Measurements from ENCODE around the gene TENM4.

TENM4 gene

DNA sequence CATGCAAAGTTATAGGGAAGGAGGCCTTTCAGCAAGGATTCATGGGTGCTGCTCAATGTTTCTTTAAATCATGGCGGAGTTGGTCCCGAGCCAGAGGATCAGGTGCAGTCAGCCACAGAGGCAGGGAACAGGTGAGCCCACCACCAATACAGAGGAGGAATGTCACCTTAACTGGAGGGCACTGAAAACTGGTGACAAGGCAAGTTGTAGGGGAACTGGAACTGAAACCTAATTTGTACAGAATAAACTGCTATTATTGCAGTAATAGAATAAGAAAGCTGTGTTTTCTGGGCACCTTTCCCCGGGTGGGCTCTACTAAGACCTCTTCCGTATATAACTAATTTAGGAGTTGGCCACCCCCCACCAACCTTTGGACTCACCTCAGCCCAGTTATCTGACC lies 570.2 kb downstream of the TENM4 start:
- DNase-seq (ENCODE audit: extremely low read depth, low read depth), result no peak
- TF ChIP-seq, protein P1, sequence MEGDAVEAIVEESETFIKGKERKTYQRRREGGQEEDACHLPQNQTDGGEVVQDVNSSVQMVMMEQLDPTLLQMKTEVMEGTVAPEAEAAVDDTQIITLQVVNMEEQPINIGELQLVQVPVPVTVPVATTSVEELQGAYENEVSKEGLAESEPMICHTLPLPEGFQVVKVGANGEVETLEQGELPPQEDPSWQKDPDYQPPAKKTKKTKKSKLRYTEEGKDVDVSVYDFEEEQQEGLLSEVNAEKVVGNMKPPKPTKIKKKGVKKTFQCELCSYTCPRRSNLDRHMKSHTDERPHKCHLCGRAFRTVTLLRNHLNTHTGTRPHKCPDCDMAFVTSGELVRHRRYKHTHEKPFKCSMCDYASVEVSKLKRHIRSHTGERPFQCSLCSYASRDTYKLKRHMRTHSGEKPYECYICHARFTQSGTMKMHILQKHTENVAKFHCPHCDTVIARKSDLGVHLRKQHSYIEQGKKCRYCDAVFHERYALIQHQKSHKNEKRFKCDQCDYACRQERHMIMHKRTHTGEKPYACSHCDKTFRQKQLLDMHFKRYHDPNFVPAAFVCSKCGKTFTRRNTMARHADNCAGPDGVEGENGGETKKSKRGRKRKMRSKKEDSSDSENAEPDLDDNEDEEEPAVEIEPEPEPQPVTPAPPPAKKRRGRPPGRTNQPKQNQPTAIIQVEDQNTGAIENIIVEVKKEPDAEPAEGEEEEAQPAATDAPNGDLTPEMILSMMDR (IDR thresholded peaks at IDR 0.05; ENCODE audit: low read depth, low read length), result no peak

DNA sequence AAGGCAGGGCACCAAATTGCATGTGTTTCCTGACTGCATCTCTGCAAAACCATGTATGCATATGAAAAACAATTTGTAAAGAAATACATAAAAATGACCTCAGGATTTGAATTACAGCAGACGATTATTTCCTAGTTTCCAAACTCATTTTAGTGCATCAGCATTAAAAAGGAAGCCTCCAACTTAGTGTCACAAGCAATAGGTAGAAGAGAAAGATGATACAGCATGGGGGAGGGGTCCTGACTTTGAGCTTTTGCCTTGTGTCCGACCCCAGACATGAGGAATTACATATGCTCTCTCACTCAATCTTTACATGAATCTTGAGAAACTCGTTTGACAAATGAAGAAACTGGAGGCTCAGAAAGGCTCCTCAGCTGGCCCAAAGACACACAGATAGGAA lies 571.5 kb downstream of the TENM4 start:
- TF ChIP-seq, protein P1 (IDR thresholded peaks at IDR 0.05; ENCODE audit: low read depth, low read length), result no peak
- no peak for DNase-seq (ENCODE audit: extremely low read depth, low read depth)

DNA sequence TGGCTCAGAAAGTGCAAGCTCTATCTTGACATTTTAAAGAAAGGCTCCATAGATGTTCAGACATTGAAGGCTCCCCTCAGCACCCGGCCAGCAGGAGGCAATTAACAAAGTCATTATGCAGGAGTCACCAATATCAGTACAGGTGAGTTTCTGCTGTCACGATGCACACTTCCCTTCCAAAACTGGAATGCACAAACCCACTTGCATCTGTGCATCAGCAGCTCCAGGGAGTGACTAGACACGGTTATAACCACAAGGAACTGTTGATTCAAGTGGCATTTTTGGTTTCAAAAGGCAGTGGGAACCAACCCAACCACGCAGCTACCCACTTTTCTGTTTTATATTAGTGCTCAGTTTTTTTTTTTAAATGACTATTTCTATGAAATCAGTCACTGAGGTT lies 572.3 kb downstream of the TENM4 start:
- no peak for DNase-seq (ENCODE audit: extremely low read depth, low read depth)
- TF ChIP-seq, protein P1 (IDR thresholded peaks at IDR 0.05; ENCODE audit: low read depth, low read length), result no peak

DNA sequence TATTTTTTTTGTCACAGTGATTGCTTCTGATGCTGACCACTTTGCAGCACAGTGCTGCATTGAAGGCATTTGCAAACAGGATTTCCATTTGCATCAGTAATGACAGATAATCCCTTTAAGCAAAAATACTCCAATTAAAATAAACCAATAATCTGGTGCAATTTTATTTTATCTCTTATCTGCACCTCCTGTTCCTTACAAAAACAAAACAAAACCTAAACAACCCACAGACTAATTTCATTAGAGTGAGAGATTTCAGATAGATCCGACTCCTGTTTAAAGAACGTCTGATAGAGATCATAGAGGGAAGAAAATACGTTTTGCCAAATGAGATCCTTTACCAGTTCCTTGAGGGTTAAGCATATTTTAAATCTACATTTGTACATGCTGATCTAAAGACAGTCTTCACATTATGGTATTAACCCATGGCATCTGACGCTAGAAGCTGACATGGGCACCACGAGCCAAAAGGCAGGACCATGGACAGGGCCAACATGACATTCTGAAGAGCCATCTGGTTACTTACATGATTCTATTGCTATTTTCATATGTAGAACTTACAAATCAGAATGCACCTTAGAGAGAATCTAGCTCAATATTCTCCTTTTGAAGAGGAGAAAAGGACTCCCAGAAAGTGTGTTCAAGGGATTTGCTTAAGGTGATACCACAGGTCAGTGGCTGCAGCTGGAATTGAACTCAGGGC lies 580.0 kb downstream of the TENM4 start:
- no peak for DNase-seq (ENCODE audit: extremely low read depth, low read depth)
- TF ChIP-seq, protein P1 (IDR thresholded peaks at IDR 0.05; ENCODE audit: low read depth, low read length), result no peak

DNA sequence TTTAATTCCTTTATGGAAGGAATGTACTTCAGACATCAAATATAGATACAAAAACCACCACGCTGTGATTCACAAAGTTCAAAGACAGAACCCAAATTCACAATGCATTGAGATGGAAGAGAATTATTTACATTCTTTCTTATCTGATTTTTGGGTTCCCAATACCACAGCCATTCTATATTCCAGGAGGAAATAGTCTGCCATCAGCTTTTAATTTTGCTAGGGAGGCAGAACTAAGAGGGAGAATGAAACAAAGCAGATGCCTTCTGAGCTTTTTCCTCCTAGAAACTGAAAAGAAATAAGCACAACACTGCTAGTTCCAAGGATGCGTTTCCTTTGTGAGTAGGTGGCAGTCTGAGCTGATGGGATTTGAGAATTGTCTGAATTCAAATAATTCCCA lies 583.1 kb downstream of the TENM4 start:
- no peak for DNase-seq (ENCODE audit: extremely low read depth, low read depth)
- TF ChIP-seq, protein P1 (IDR thresholded peaks at IDR 0.05; ENCODE audit: low read depth, low read length), result no peak

DNA sequence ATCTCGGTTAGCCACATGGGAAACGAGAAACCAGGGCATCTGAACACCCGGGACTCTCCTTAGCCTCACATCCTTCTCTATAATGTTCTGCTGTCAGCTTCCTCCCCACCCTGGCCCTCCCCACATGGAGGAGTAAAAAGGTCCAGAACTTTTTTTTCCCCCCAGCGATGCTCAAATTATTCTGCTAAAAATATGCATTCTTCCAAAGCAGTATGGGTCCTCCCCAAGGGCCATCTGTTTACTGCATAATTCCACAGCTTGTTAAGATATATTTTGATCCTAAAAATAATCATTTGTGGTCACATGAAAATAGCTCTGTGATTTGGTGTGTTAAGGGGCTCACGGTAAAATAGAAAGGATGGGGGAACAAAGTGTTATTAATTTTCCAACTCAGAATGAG lies 584.6 kb downstream of the TENM4 start:
- TF ChIP-seq, protein P1 (IDR thresholded peaks at IDR 0.05; ENCODE audit: low read depth, low read length), result no peak
- no peak for DNase-seq (ENCODE audit: extremely low read depth, low read depth)

DNA sequence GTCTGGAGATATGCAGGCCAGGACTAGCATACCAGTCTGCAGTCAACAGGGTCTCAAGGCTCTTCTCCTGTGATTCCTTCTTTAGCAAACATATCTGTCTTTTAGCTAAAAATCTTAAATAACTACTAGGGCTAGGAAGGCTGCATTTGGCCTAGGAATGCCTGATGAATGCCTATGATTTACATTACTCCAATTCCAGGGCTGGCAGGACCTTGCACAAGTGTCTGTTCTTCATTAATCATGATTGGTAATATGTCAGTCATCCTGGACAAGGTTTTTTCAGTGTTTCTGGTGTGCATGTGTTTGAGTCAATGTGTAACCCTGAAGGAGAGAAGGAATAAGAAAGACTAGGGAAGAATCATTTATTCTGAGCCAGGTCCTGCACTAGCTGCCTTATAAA lies 585.7 kb downstream of the TENM4 start:
- TF ChIP-seq, protein P1 (IDR thresholded peaks at IDR 0.05; ENCODE audit: low read depth, low read length), result no peak
- DNase-seq (ENCODE audit: extremely low read depth, low read depth), result no peak

All from AG09319 (cell line).